B cell (primary cell): ENCODE measurements around the gene LAMC2.

ENCODE experiments used
- EZH2 ChIP-seq: IDR thresholded peaks from 2 replicates; pipeline ENCODE4 v1.6.1; 2012; ENCODE audit warnings: borderline replicate concordance, low read depth, mild to moderate bottlenecking, moderate library complexity, low read length; ENCODE audit not compliant: insufficient read depth, poor library complexity, severe bottlenecking
- TF ChIP-seq, protein P1 (sequence below): fragments of 200-600 bp; IDR thresholded peaks from one replicate; pipeline ENCODE4 v1.8.0; 2022; ENCODE audit warnings: antibody characterized with exemption, mild to moderate bottlenecking

- TF ChIP-seq, protein P1, sequence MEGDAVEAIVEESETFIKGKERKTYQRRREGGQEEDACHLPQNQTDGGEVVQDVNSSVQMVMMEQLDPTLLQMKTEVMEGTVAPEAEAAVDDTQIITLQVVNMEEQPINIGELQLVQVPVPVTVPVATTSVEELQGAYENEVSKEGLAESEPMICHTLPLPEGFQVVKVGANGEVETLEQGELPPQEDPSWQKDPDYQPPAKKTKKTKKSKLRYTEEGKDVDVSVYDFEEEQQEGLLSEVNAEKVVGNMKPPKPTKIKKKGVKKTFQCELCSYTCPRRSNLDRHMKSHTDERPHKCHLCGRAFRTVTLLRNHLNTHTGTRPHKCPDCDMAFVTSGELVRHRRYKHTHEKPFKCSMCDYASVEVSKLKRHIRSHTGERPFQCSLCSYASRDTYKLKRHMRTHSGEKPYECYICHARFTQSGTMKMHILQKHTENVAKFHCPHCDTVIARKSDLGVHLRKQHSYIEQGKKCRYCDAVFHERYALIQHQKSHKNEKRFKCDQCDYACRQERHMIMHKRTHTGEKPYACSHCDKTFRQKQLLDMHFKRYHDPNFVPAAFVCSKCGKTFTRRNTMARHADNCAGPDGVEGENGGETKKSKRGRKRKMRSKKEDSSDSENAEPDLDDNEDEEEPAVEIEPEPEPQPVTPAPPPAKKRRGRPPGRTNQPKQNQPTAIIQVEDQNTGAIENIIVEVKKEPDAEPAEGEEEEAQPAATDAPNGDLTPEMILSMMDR, result no peak
- TF ChIP-seq EZH2, result no peak
These were observed 65.3 kb downstream of the LAMC2 start for GRCh38 chr1:183251101-183251958.
